ENCODE measurements around the gene RGS9BP.

GRCh38 chr19:32631381-32631780 is 44.3 kb upstream of the RGS9BP start:
- TF ChIP-seq CTCF (IDR thresholded peaks at IDR 0.05), result no peak
- TF ChIP-seq POLR2A (IDR thresholded peaks at IDR 0.05), result no peak
